Endothelial cell of umbilical vein (primary cell): ENCODE results near the gene USP40. TPM values are rescaled to one million over a fixed set of nuclear protein-coding genes. Genes with fewer than 3 reads are reported as not detected.

ENCODE experiments used
- BruUV-seq: library from RNA; stranded (reverse); fragments of 400-500 nt; replicated peaks from 2 replicates; lab custom pipeline; 2021; lab: Mats Ljungman, UMichigan
- CTCF ChIA-PET: fragments of 300-600, 350-600 bp; sonication (Branson Sonifier 250); formaldehyde crosslinking; loops from one replicate; lab custom pipeline; 2021; ENCODE audit warnings: antibody characterized with exemption, inconsistent platforms; lab: Charles Lee
- POLR2A ChIA-PET: fragments of 300-600, 350-600 bp; sonication (Branson Sonifier 250); formaldehyde crosslinking; loops from one replicate; lab custom pipeline; 2021; ENCODE audit warnings: antibody characterized with exemption, inconsistent platforms; lab: Charles Lee
- DNase-seq: peaks from one replicate; pipeline ENCODE4 v3.0.0-alpha.2; 2011; ENCODE audit warnings: low read depth, low spot score
- FAIRE-seq: peaks from 2 replicates; lab custom pipeline; 2011; peaks lifted over from hg19 to GRCh38; lab: Jason Lieb, UNC
- H2AFZ ChIP-seq: 2 replicates; pipeline ENCODE4 v1.6.0; 2012; ENCODE audit warnings: low read depth, low read length, control low read depth, inconsistent platforms
- H3K27ac ChIP-seq: 2 replicates; pipeline ENCODE4 v1.5.1; 2011; ENCODE audit warnings: low read depth, mild to moderate bottlenecking, control low read depth, low read length, moderate library complexity; ENCODE audit not compliant: insufficient read depth
- H3K27me3 ChIP-seq, 2 experiments: 2 replicates each; pipeline versions ENCODE4 v1.6.0 to v1.6.1; 2011; ENCODE audit warnings: low read length in 2 of 2, mixed read lengths in 1 of 2; ENCODE audit not compliant: control insufficient read depth in 2 of 2, insufficient read depth in 2 of 2
- H3K36me3 ChIP-seq, 2 experiments: 2 replicates in 1 of 2; 3 replicates in 1 of 2; pipeline ENCODE4 v1.5.1; 2011; ENCODE audit warnings: low read length in 2 of 2, mild to moderate bottlenecking in 1 of 2, moderate library complexity in 1 of 2; ENCODE audit not compliant: control insufficient read depth in 2 of 2, insufficient read depth in 2 of 2; ENCODE audit errors: extremely low read depth in 1 of 2
- H3K4me1 ChIP-seq: 3 replicates; pipeline ENCODE4 v1.5.1; 2011; ENCODE audit warnings: mild to moderate bottlenecking, low read length; ENCODE audit not compliant: control insufficient read depth, insufficient read depth; ENCODE audit errors: extremely low read depth
- H3K4me2 ChIP-seq: 2 replicates; pipeline ENCODE4 v1.6.1; 2011; ENCODE audit warnings: low read length, control low read depth, mixed read lengths; ENCODE audit not compliant: insufficient read depth
- H3K4me3 ChIP-seq, 3 experiments: fragments of 200-600 bp in 1 of 3; sonication (generic), shearing (Covaris generic) in 1 of 3; replicated peaks in 1 of 3; 2 replicates each; pipeline ENCODE4 v1.5.1; 2011 to 2016; ENCODE audit warnings: control low read depth in 3 of 3, low read length in 3 of 3, mild to moderate bottlenecking in 2 of 3, inconsistent platforms in 1 of 3, low read depth in 1 of 3, moderate library complexity in 1 of 3; ENCODE audit not compliant: insufficient read depth in 1 of 3
- H3K79me2 ChIP-seq: 2 replicates; pipeline ENCODE4 v1.6.0; 2012; ENCODE audit warnings: low read length, inconsistent platforms; ENCODE audit not compliant: control insufficient read depth, insufficient read depth
- H3K9ac ChIP-seq: replicated peaks from 2 replicates; pipeline ENCODE3; 2011; ENCODE audit warnings: low read length, control low read depth; ENCODE audit not compliant: insufficient read depth; ENCODE audit errors: extremely low read depth
- H3K9me1 ChIP-seq: replicated peaks from 3 replicates; pipeline ENCODE4 v1.6.0; 2011; ENCODE audit warnings: mild to moderate bottlenecking, low read length; ENCODE audit not compliant: control insufficient read depth, insufficient read depth; ENCODE audit errors: extremely low read depth
- H3K9me3 ChIP-seq: replicated peaks from 2 replicates; pipeline ENCODE4 v1.5.1; 2012; ENCODE audit warnings: low read length, inconsistent platforms; ENCODE audit not compliant: control insufficient read depth, insufficient read depth
- H4K20me1 ChIP-seq: replicated peaks from 2 replicates; pipeline ENCODE3; 2011; ENCODE audit warnings: mild to moderate bottlenecking, low read length; ENCODE audit not compliant: control insufficient read depth, insufficient read depth; ENCODE audit errors: extremely low read depth
- CTCF ChIP-seq, 2 donors: IDR thresholded peaks; 1 replicate in 1 of 2; 2 replicates in 1 of 2; pipeline ENCODE4 v1.5.1; 2011; ENCODE audit warnings: low read length in 2 of 2, mild to moderate bottlenecking in 2 of 2, moderate library complexity in 2 of 2, control low read depth in 1 of 2, inconsistent platforms in 1 of 2, low read depth in 1 of 2; ENCODE audit not compliant: insufficient read depth in 1 of 2; ENCODE audit errors: extremely low read depth in 1 of 2
- EZH2 ChIP-seq: IDR thresholded peaks from 2 replicates; pipeline ENCODE4 v1.6.1; 2012; ENCODE audit warnings: borderline replicate concordance, low read depth, mild to moderate bottlenecking, moderate library complexity, low read length, inconsistent platforms; ENCODE audit not compliant: severe bottlenecking
- FOS ChIP-seq: IDR thresholded peaks from 2 replicates; pipeline ENCODE4 v1.6.1; 2011; ENCODE audit warnings: mild to moderate bottlenecking, low read length, moderate library complexity, borderline replicate concordance; ENCODE audit not compliant: insufficient read depth
- GATA2 ChIP-seq: IDR thresholded peaks from 2 replicates; pipeline ENCODE4 v1.7.0; 2011; ENCODE audit warnings: low read depth, mild to moderate bottlenecking, moderate library complexity, mixed read lengths, low read length; ENCODE audit not compliant: insufficient read length, insufficient read depth
- JUN ChIP-seq: IDR thresholded peaks from 2 replicates; pipeline ENCODE4 v1.6.1; 2011; ENCODE audit warnings: borderline replicate concordance, low read depth; ENCODE audit not compliant: insufficient read length, insufficient read depth
- MAX ChIP-seq: IDR thresholded peaks from 2 replicates; pipeline ENCODE4 v1.6.1; 2011; ENCODE audit not compliant: insufficient read depth, insufficient read length
- MYC ChIP-seq: IDR thresholded peaks from one replicate; pipeline ENCODE4 v1.6.1; 2011; ENCODE audit warnings: mild to moderate bottlenecking, low read depth, low read length
- POLR2A ChIP-seq: IDR thresholded peaks from 2 replicates; pipeline ENCODE4 v1.6.1; 2012; ENCODE audit warnings: low read depth, mild to moderate bottlenecking, control low read depth, low read length
- POLR2AphosphoS5 ChIP-seq: IDR thresholded peaks from 2 replicates; pipeline ENCODE4 v1.6.1; 2012; ENCODE audit warnings: low read depth, mild to moderate bottlenecking, control low read depth, low read length, moderate library complexity; ENCODE audit not compliant: insufficient read depth
- dilution Hi-C: fragments of 300-500 bp; cut with MboI; formaldehyde crosslinking; loops from one replicate; pipeline ENCODE4 v1.15.0; 2019; ENCODE audit warnings: low sequenced_read_pairs; ENCODE audit not compliant: extremely low pct_ligation_motif_present
- intact Hi-C: fragments of 100-400 bp; cut with micrococcal nuclease; formaldehyde crosslinking; loops from one replicate; pipeline ENCODE4 v1.10.0; 2022
- polyA plus RNA-seq, 4 experiments: library from polyadenylated mRNA; depleted of rRNA in 3 of 4; stranded (reverse) in 3 of 4; unstranded in 1 of 4; fragments of >200 nt; gene quantifications; 2 replicates each; pipeline versions ENCODE4 v1.2.1 to v1.2.3, GENCODE V29; 2011 to 2012; ENCODE audit warnings: missing spikeins in 1 of 4
- total RNA-seq: library from RNA; stranded (reverse); gene quantifications from 2 replicates; pipeline ENCODE4 v1.2.3, GENCODE V29; 2021

USP40 gene
- total and polyA plus RNA-seq, 2 donors (not counting 3 experiments of a cell fraction or from before 2014, with no cell fraction given): 32.2 to 32.5 TPM

DNA sequence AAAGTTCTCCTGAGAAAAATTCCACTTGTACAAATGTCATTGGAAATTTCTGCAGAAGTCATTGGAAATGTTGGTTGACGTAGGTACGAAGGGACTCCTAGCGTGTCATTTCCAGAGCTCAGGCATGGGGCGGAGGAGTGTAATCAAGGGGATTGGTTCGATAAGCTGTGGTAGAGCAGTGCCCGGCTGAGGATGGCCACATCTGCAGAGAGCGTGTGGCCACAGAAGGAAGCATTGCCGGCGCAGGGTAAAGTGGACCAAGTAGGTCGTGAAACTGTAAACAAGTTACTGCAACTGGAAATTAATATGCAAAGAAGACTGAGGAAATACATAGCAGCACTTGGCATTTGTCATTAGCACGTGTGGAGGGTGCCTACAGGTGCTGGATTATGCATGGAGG is 110.5 kb downstream of the USP40 start:
- H2AFZ ChIP-seq: no peak overlapping the region
- no peak for FAIRE-seq
- no TSS peak for BruUV-seq
- H3K4me2 ChIP-seq: no peak overlapping the region
- peaks cover 0 to 15% of the 10 kb centered on the region in 2 experiments for H3K36me3 ChIP-seq
- TF ChIP-seq GATA2 (no peak), MAX (no peak), MYC (no peak), POLR2AphosphoS5 (no peak), POLR2A (no peak), FOS (no peak), CTCF (IDR thresholded peaks at IDR 0.05; ENCODE audit: extremely low read depth in 1 of 2, insufficient read depth in 1 of 2, low read depth in 1 of 2, low read length in 2 of 2) (no peak), JUN (no peak), EZH2 (no peak)
- no peaks in the 10 kb centered on the region for H3K79me2 ChIP-seq
- no peak overlapping the region for H3K9ac ChIP-seq
- dilution Hi-C loops: no loop called here
- H3K4me3 ChIP-seq: no peak overlapping the region
- intact Hi-C loops: no loop called here
- H3K27me3 ChIP-seq: no peaks in the 10 kb centered on the region
- no peaks in the 10 kb centered on the region for H4K20me1 ChIP-seq
- H3K9me1 ChIP-seq: no peaks in the 10 kb centered on the region
- no peaks in the 10 kb centered on the region for H3K9me3 ChIP-seq
- DNase-seq: no peak
- no peaks in the 10 kb centered on the region for H3K4me1 ChIP-seq
- ChIA-PET CTCF (interaction anchor here (1.5 kb wide), 1 partner anchor 52 kb away, joined by 3 read pairs; no protein-coding TSS in a partner anchor), POLR2A (no interaction called here)
- no peak overlapping the region for H3K27ac ChIP-seq
